H9 (cell line): ENCODE data around the gene PLEKHO1. TPM values are rescaled to one million over a fixed set of nuclear protein-coding genes. Genes with fewer than 3 reads are reported as not detected.
A peak's percentile ranks its signal among the peaks of the same experiment; 100 is the strongest.

Source experiments
- DNase-seq: peaks from one replicate; pipeline ENCODE4 v3.0.0-alpha.2; 2017
- H2AFZ ChIP-seq: one replicate; pipeline ENCODE4 v1.6.1; 2013; ENCODE audit warnings: mild to moderate bottlenecking, low read length, control low read depth, moderate library complexity
- H2AK5ac ChIP-seq: 2 replicates; pipeline ENCODE4 v1.6.1; 2013; ENCODE audit warnings: low read length, control low read depth, mixed read lengths; ENCODE audit not compliant: insufficient read length
- H2BK120ac ChIP-seq: one replicate; pipeline ENCODE4 v1.6.1; 2013; ENCODE audit warnings: low read depth, mild to moderate bottlenecking, low read length, control low read depth, inconsistent platforms; ENCODE audit not compliant: poor library complexity, severe bottlenecking
- H2BK12ac ChIP-seq: 2 replicates; pipeline ENCODE4 v1.6.1; 2013; ENCODE audit warnings: low read length, control low read depth, mixed read lengths, low read depth; ENCODE audit not compliant: insufficient read length
- H2BK15ac ChIP-seq: 2 replicates; pipeline ENCODE4 v1.6.1; 2013; ENCODE audit warnings: low read depth, low read length, control low read depth
- H2BK20ac ChIP-seq: one replicate; pipeline ENCODE4 v1.6.1; 2013; ENCODE audit warnings: low read depth, mild to moderate bottlenecking, low read length, control low read depth, inconsistent platforms; ENCODE audit not compliant: poor library complexity, severe bottlenecking
- H2BK5ac ChIP-seq: 2 replicates; pipeline ENCODE4 v1.6.1; 2013; ENCODE audit warnings: low read length, control low read depth, mixed read lengths; ENCODE audit not compliant: insufficient read length
- H3K14ac ChIP-seq: 2 replicates; pipeline ENCODE4 v1.6.1; 2013; ENCODE audit warnings: low read length, control low read depth; ENCODE audit not compliant: insufficient read depth
- H3K18ac ChIP-seq: 2 replicates; pipeline ENCODE4 v1.6.1; 2013; ENCODE audit warnings: low read depth, mild to moderate bottlenecking, mixed read lengths, low read length, control low read depth; ENCODE audit not compliant: insufficient read length
- H3K23ac ChIP-seq: 2 replicates; pipeline ENCODE4 v1.6.1; 2013; ENCODE audit warnings: low read length, control low read depth, mixed read lengths, low read depth; ENCODE audit not compliant: insufficient read length
- H3K23me2 ChIP-seq: 2 replicates; pipeline ENCODE4 v1.6.1; 2013; ENCODE audit warnings: low read depth, mild to moderate bottlenecking, mixed read lengths, low read length, control low read depth; ENCODE audit not compliant: insufficient read length, poor library complexity, severe bottlenecking
- H3K27ac ChIP-seq: 2 replicates; pipeline ENCODE4 v1.5.1; 2013; ENCODE audit warnings: low read length, control low read depth, mixed read lengths, low read depth; ENCODE audit not compliant: insufficient read length
- H3K27me3 ChIP-seq: 2 replicates; pipeline ENCODE4 v1.6.1; 2013; ENCODE audit warnings: low read length, control low read depth, inconsistent platforms; ENCODE audit not compliant: insufficient read depth
- H3K4ac ChIP-seq: 2 replicates; pipeline ENCODE4 v1.6.1; 2013; ENCODE audit warnings: low read depth, mild to moderate bottlenecking, control low read depth, inconsistent platforms, low read length, moderate library complexity
- H3K4me1 ChIP-seq: 2 replicates; pipeline ENCODE4 v1.6.1; 2013; ENCODE audit warnings: low read length, control low read depth, inconsistent platforms; ENCODE audit not compliant: insufficient read depth
- H3K4me2 ChIP-seq: 2 replicates; pipeline ENCODE4 v1.6.1; 2013; ENCODE audit warnings: low read length, control low read depth, mixed read lengths; ENCODE audit not compliant: insufficient read length, insufficient read depth
- H3K56ac ChIP-seq: 2 replicates; pipeline ENCODE4 v1.6.1; 2013; ENCODE audit warnings: low read depth, mild to moderate bottlenecking, mixed read lengths, low read length, control low read depth; ENCODE audit not compliant: insufficient read length
- H3K79me1 ChIP-seq: 2 replicates; pipeline ENCODE4 v1.6.1; 2013; ENCODE audit warnings: low read depth, mild to moderate bottlenecking, moderate library complexity, low read length, control low read depth, inconsistent platforms; ENCODE audit not compliant: insufficient read depth, poor library complexity, severe bottlenecking
- H3K79me2 ChIP-seq: 2 replicates; pipeline ENCODE4 v1.6.1; 2013; ENCODE audit warnings: low read length, control low read depth, inconsistent platforms; ENCODE audit not compliant: insufficient read depth
- H3K9ac ChIP-seq: 2 replicates; pipeline ENCODE4 v1.6.1; 2013; ENCODE audit warnings: low read length, control low read depth, mixed read lengths; ENCODE audit not compliant: insufficient read length; ENCODE audit errors: extremely low read depth
- H3K9me3 ChIP-seq: one replicate; pipeline ENCODE4 v1.6.1; 2013; ENCODE audit warnings: low read depth, low read length, inconsistent platforms; ENCODE audit not compliant: control insufficient read depth
- H3T11ph ChIP-seq: one replicate; pipeline ENCODE4 v1.6.1; 2013; ENCODE audit warnings: mild to moderate bottlenecking, low read length, control low read depth, inconsistent platforms
- H4K20me1 ChIP-seq: one replicate; pipeline ENCODE4 v1.6.1; 2013; ENCODE audit not compliant: control insufficient read depth, insufficient read length, insufficient read depth
- H4K5ac ChIP-seq: 2 replicates; pipeline ENCODE4 v1.6.1; 2013; ENCODE audit warnings: low read depth, mild to moderate bottlenecking, mixed read lengths, low read length, control low read depth; ENCODE audit not compliant: insufficient read length
- H4K8ac ChIP-seq: replicated peaks from 2 replicates; pipeline ENCODE4 v1.6.1; 2013; ENCODE audit warnings: low read length, control low read depth, mixed read lengths, low read depth; ENCODE audit not compliant: insufficient read length
- H4K91ac ChIP-seq: 2 replicates; pipeline ENCODE4 v1.6.1; 2013; ENCODE audit warnings: low read depth, mild to moderate bottlenecking, moderate library complexity, mixed read lengths, low read length, control low read depth; ENCODE audit not compliant: insufficient read length
- H3K27ac Mint-ChIP-seq, 3 experiments: 2 replicates in 2 of 3; 3 replicates in 1 of 3; pipeline ENCODE4 v1.8.0; 2020 to 2021; ENCODE audit warnings: mixed read lengths in 3 of 3, mild to moderate bottlenecking in 1 of 3, moderate library complexity in 1 of 3
- H3K27me3 Mint-ChIP-seq: 2 replicates; pipeline ENCODE4 v1.8.0; 2021; ENCODE audit warnings: low read depth, mild to moderate bottlenecking, moderate library complexity, mixed read lengths
- H3K36me3 Mint-ChIP-seq, 3 experiments: 2 replicates in 2 of 3; 3 replicates in 1 of 3; pipeline ENCODE4 v1.8.0; 2020 to 2021; ENCODE audit warnings: low read depth in 3 of 3, mixed read lengths in 3 of 3; ENCODE audit not compliant: insufficient read depth in 1 of 3
- H3K4me1 Mint-ChIP-seq, 2 experiments: 2 replicates each; pipeline ENCODE4 v1.8.0; 2020; ENCODE audit warnings: mixed read lengths in 2 of 2
- H3K4me3 Mint-ChIP-seq, 2 experiments: 2 replicates in 1 of 2; 3 replicates in 1 of 2; pipeline ENCODE4 v1.8.0; 2020 to 2021; ENCODE audit warnings: mild to moderate bottlenecking in 2 of 2, mixed read lengths in 2 of 2, moderate library complexity in 1 of 2
- H3K9me3 Mint-ChIP-seq, 2 experiments: 2 replicates in 1 of 2; 3 replicates in 1 of 2; pipeline ENCODE4 v1.8.0; 2020; ENCODE audit warnings: mild to moderate bottlenecking in 2 of 2, mixed read lengths in 2 of 2, moderate library complexity in 1 of 2
- WGBS: extraction: QIAGEN DNeasy Blood & Tissue Kit; methylation state at CpG from one replicate; pipeline ENCODE4 v1.1.7; 2013; ENCODE audit warnings: missing lambda C conversion rate, low lambda C conversion rate, mixed read lengths; ENCODE audit not compliant: insufficient read length; ENCODE audit errors: extremely low coverage; 5-methylcytosine and 5-hydroxymethylcytosine counted together
- total RNA-seq: library from RNA; stranded (reverse); gene quantifications from 2 replicates; pipeline ENCODE4 v1.2.1, GENCODE V29; 2021
- TF ChIP-seq, protein P1 (sequence below): fragments of 200-600 bp; sonication (generic); conservative IDR thresholded peaks from 3 replicates; pipeline ENCODE4 v1.8.0; 2021; ENCODE audit warnings: antibody characterized with exemption, mild to moderate bottlenecking

The PLEKHO1 gene
- total RNA-seq, 1 experiment from 2014 or later: 48.1 TPM

GRCh38 chr1:150171801-150172200 lies 22.1 kb downstream of the PLEKHO1 start:
- Histone ChIP-seq H3K4me1 (no peaks in the 10 kb centered on the region), H3K4ac (no peak overlapping the region), H2BK15ac (no peak overlapping the region), H2BK5ac (no peak overlapping the region), H2BK12ac (no peak overlapping the region), H3K27ac (no peak overlapping the region), H2AFZ (no peak overlapping the region), H3K4me2 (no peak overlapping the region), H3K79me2 (no peaks in the 10 kb centered on the region), H4K8ac (no peak overlapping the region), H4K91ac (no peak overlapping the region), H3T11ph (no peak overlapping the region), H3K79me1 (no peaks in the 10 kb centered on the region), H3K18ac (no peak overlapping the region), H3K23ac (no peak overlapping the region), H3K14ac (no peak overlapping the region), H2AK5ac (no peak overlapping the region), H4K5ac (no peak overlapping the region), H4K20me1 (no peaks in the 10 kb centered on the region), H3K56ac (no peak overlapping the region), H3K9ac (peak overlapping the region; percentile 3), H3K27me3 (no peaks in the 10 kb centered on the region), H2BK120ac (no peak overlapping the region), H3K9me3 (no peaks in the 10 kb centered on the region), H2BK20ac (no peak overlapping the region), H3K23me2 (no peaks in the 10 kb centered on the region)
- no peaks in the 10 kb centered on the region for H3K9me3 Mint-ChIP-seq
- no peak overlapping the region for H3K4me3 Mint-ChIP-seq
- no peak for DNase-seq
- H3K27ac Mint-ChIP-seq: no peak overlapping the region
- no peaks in the 10 kb centered on the region for H3K4me1 Mint-ChIP-seq
- no CpG with 5 or more reads among the region's 2 CpGs for WGBS
- TF ChIP-seq, protein P1, sequence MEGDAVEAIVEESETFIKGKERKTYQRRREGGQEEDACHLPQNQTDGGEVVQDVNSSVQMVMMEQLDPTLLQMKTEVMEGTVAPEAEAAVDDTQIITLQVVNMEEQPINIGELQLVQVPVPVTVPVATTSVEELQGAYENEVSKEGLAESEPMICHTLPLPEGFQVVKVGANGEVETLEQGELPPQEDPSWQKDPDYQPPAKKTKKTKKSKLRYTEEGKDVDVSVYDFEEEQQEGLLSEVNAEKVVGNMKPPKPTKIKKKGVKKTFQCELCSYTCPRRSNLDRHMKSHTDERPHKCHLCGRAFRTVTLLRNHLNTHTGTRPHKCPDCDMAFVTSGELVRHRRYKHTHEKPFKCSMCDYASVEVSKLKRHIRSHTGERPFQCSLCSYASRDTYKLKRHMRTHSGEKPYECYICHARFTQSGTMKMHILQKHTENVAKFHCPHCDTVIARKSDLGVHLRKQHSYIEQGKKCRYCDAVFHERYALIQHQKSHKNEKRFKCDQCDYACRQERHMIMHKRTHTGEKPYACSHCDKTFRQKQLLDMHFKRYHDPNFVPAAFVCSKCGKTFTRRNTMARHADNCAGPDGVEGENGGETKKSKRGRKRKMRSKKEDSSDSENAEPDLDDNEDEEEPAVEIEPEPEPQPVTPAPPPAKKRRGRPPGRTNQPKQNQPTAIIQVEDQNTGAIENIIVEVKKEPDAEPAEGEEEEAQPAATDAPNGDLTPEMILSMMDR: no peak
- H3K27me3 Mint-ChIP-seq: no peaks in the 10 kb centered on the region; the same call in 1 of the 2 replicates
- H3K36me3 Mint-ChIP-seq: no peaks in the 10 kb centered on the region
